ENCODE measurements around the gene SOBP.

GRCh38 chr6:107441682-107442081 is 48.2 kb upstream of the SOBP start:
- TF ChIP-seq ZNF571 (tag by site-specific recombination; IDR thresholded peaks at IDR 0.05) (no peak), ZNF514 (tag by site-specific recombination; IDR thresholded peaks at IDR 0.05) (no peak), ZNF366 (tag by site-specific recombination; conservative IDR thresholded peaks at IDR 0.05) (no peak), TCF7L2 (IDR thresholded peaks at IDR 0.05; ENCODE audit: borderline replicate concordance, low read depth, low read length) (no peak), SETDB1 (IDR thresholded peaks at IDR 0.05; ENCODE audit: insufficient read length, low read length) (no peak), CTCF (tag by site-specific recombination; IDR thresholded peaks at IDR 0.05) (no peak), REST (tag by site-specific recombination; IDR thresholded peaks at IDR 0.05) (no peak), ZNF274 (IDR thresholded peaks at IDR 0.05; ENCODE audit: low read length) (no peak), ZNF274 (tag by site-specific recombination; IDR thresholded peaks at IDR 0.05; ENCODE audit: borderline replicate concordance) (no peak), ZNF423 (tag by site-specific recombination; IDR thresholded peaks at IDR 0.05) (no peak), ZNF211 (tag by site-specific recombination; IDR thresholded peaks at IDR 0.05; ENCODE audit: low read depth) (no peak), ZNF747 (tag by site-specific recombination; IDR thresholded peaks at IDR 0.05) (no peak), ZNF175 (tag by site-specific recombination; IDR thresholded peaks at IDR 0.05) (no peak)

Data from HEK293 (cell line).